OCI-LY7 (cell line): ENCODE measurements around the gene DIP2C.

ENCODE experiments used
- CTCF ChIP-seq: fragments of 200-600 bp; sonication (generic); conservative IDR thresholded peaks from 2 replicates; pipeline ENCODE4 v1.5.1; 2014; ENCODE audit warnings: mild to moderate bottlenecking, antibody characterized with exemption, low read length, moderate library complexity, mixed read lengths
- EZH2phosphoT487 ChIP-seq: fragments of 200-600 bp; sonication (generic); IDR thresholded peaks from 2 replicates; pipeline ENCODE4 v1.6.1; 2018; ENCODE audit warnings: low read depth, borderline replicate concordance, mild to moderate bottlenecking, mixed run types, antibody characterized with exemption, low read length, moderate library complexity, mixed read lengths

GRCh38 chr10:443459-443858, 246.0 kb downstream of the DIP2C start:
- TF ChIP-seq EZH2phosphoT487 (no peak), CTCF (no peak)
